Panc1 (cell line): ENCODE data around the gene CRYAA.

Experiments
- CTCF ChIP-seq: fragments of 450-650 bp; IDR thresholded peaks from 2 replicates; pipeline ENCODE4 v1.5.1; 2017; ENCODE audit warnings: mild to moderate bottlenecking
- POLR2AphosphoS5 ChIP-seq: IDR thresholded peaks from 2 replicates; pipeline ENCODE4 v1.6.1; 2012; ENCODE audit warnings: mild to moderate bottlenecking, low read depth, low read length, moderate library complexity
- REST ChIP-seq, 2 experiments: IDR thresholded peaks; 2 replicates each; pipeline ENCODE4 v1.6.1; 2011 to 2012; ENCODE audit warnings: low read depth in 2 of 2, control low read depth in 1 of 2, low read length in 1 of 2, mild to moderate bottlenecking in 1 of 2, moderate library complexity in 1 of 2; ENCODE audit not compliant: insufficient read depth in 1 of 2
- TCF7L2 ChIP-seq: IDR thresholded peaks from 2 replicates; pipeline ENCODE4 v1.6.1; 2011; ENCODE audit warnings: mild to moderate bottlenecking, low read depth, low read length, inconsistent platforms

DNA sequence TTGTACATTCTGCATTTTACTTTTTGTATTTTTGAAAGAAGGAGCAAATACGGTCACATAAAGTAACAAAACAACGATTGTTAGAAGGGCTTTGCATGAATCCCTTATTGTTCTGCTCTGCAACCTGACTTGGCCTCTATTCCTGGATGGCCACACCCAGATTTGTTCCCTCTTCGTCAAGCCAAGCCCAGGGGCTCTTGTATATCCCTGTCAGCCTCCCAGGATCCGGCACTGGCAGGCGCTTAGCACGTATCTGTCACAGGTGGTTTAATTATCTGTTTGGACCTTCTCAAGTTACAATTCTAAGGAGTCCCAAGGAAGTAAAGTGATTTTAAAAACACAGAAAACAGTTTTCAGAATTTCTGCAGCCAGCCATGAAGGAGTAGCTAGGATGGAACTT lies 28.0 kb downstream of the CRYAA start:
- TF ChIP-seq CTCF: no peak
- no peak for TF ChIP-seq TCF7L2
- TF ChIP-seq POLR2AphosphoS5: no peak
- no peak for TF ChIP-seq REST (IDR thresholded peaks at IDR 0.05; ENCODE audit: insufficient read depth in 1 of 2, low read depth in 2 of 2, low read length in 1 of 2)
